Ectodermal cell (in vitro differentiated cells): Measurements from ENCODE around the gene AIFM1.

Source experiments
- H3K27ac ChIP-seq: 2 replicates; pipeline ENCODE4 v1.7.0; 2013; ENCODE audit warnings: mild to moderate bottlenecking, low read depth, low read length; ENCODE audit not compliant: insufficient read depth, poor library complexity, severe bottlenecking
- H3K27me3 ChIP-seq: 2 replicates; pipeline ENCODE4 v1.7.0; 2013; ENCODE audit warnings: mild to moderate bottlenecking, low read length; ENCODE audit not compliant: insufficient read depth, control insufficient read depth, poor library complexity, severe bottlenecking
- H3K36me3 ChIP-seq: one replicate; pipeline ENCODE4 v1.7.0; 2013; ENCODE audit warnings: low read length; ENCODE audit not compliant: control insufficient read depth, insufficient read depth
- H3K4me1 ChIP-seq: one replicate; pipeline ENCODE4 v1.7.0; 2013; ENCODE audit warnings: low read length; ENCODE audit not compliant: control insufficient read depth, insufficient read depth
- H3K4me3 ChIP-seq: 2 replicates; pipeline ENCODE4 v1.7.0; 2013; ENCODE audit warnings: low read depth, low read length, control low read depth; ENCODE audit not compliant: insufficient read depth
- H3K9me3 ChIP-seq: 2 replicates; pipeline ENCODE4 v1.7.0; 2013; ENCODE audit warnings: mild to moderate bottlenecking, low read length, moderate library complexity; ENCODE audit not compliant: control insufficient read depth
- WGBS, 2 experiments: methylation state at CpG; one replicate each; pipeline ENCODE4 v1.1.7; 2013; ENCODE audit warnings: missing lambda C conversion rate in 2 of 2; 5-methylcytosine and 5-hydroxymethylcytosine counted together

AIFM1 gene

DNA sequence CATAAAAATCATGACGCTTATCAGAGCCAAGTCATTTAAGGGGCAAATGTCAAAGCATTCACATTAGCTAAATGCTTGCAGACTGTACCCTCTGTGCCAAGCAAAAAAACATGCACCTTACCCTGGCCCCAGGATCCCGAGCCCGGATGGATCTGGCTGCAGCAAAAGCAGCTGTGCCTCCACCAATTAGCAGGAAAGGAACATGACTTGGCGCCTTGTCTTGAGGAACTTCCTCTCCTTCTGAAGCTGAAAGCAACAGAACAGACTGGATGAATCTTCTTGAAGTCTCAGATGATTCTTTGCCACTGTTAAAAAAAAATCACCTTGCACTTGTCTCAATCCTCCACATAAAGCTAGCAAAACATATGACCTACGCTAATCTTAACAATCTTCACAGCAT is 18.0 kb downstream of the AIFM1 start:
- Histone ChIP-seq H3K36me3 (no peaks in the 10 kb centered on the region), H3K27ac (no peak overlapping the region), H3K9me3 (no peaks in the 10 kb centered on the region), H3K4me1 (no peaks in the 10 kb centered on the region), H3K27me3 (no peaks in the 10 kb centered on the region), H3K4me3 (no peak overlapping the region)
- 93 to 96% methylated on average over 4 to 5 of the region's 5 CpGs for WGBS, 2 experiments

DNA sequence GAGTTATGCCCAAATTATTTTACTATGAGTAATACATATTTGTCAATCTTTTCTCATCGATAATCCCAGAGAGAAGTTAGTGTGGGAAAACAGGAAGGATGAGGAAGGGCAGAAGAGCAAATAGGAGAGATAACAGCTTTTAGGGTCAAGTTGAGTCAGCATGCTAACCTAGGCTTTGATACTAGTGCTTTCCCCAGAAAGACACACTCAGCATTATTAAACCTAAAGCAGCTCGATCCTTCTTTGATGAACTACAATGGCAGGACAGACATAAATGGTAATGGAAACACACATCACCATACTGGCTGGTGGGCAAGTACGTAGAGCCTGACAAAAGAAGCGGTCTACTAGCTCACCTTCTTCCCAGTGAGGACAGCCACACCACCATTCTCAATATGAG is 20.5 kb downstream of the AIFM1 start:
- Histone ChIP-seq H3K36me3 (no peaks in the 10 kb centered on the region), H3K9me3 (no peaks in the 10 kb centered on the region), H3K4me1 (no peaks in the 10 kb centered on the region), H3K27ac (no peak overlapping the region), H3K4me3 (no peak overlapping the region), H3K27me3 (no peaks in the 10 kb centered on the region)
- WGBS, 2 experiments, result 90 to 100% methylated on average over 3 to 4 of the region's 4 CpGs

- H3K9me3 ChIP-seq, result no peaks in the 10 kb centered on the region
- H3K36me3 ChIP-seq, result no peaks in the 10 kb centered on the region
- 88 to 93% methylated on average over 2 of the region's 3 CpGs for WGBS, 2 experiments
- H3K27ac ChIP-seq, result no peak overlapping the region
- no peak overlapping the region for H3K4me3 ChIP-seq
- no peaks in the 10 kb centered on the region for H3K4me1 ChIP-seq
- no peaks in the 10 kb centered on the region for H3K27me3 ChIP-seq
These were observed 21.1 kb downstream of the AIFM1 start for GRCh38 chrX:130144509-130144908.

DNA sequence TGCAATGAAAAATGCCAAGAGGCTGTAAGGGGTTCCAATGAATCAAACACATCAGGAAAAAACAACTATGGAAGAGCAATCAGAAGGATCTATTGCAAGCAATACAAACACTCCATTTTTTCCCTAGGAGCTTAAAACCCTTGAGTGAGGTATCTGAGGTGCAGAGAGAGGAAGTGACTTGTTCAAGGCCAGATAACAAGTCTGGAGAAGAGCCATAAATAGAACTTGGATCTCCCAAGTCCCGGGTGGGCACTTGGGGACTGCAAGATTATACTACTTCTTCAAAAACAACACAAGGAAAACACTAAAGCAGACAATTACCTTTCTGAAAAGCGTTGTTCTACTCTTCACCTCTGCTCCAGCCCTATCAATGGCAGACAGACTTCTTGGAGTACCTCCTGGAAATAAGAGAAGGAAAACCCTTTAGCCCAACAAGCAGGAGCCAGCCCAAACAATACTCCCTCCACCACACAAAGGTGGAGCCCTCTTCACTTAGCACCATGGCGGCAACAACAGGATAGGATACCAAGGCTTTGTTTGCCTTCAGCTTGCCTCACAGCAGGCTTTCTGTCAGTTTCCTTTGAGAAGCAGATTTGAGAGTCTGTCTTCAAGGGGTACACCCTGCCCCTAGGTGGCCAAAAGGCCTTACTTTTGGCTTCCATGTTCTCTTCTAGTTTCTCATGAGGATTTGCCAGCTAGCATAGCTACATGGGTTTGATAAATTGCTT is 26.0 kb downstream of the AIFM1 start:
- WGBS, 2 experiments, result 50 to 55% methylated on average over 3 of the region's 3 CpGs
- Histone ChIP-seq H3K4me1 (no peaks in the 10 kb centered on the region), H3K27ac (no peak overlapping the region)

GRCh38 chrX:130136961-130137360 is 28.7 kb downstream of the AIFM1 start:
- no peaks in the 10 kb centered on the region for H3K4me1 ChIP-seq
- WGBS, 2 experiments, result 89 to 97% methylated on average over 8 of the region's 8 CpGs
- H3K27ac ChIP-seq, result no peak overlapping the region
- no peaks in the 10 kb centered on the region for H3K27me3 ChIP-seq
- H3K36me3 ChIP-seq, result peaks cover 4% of the 10 kb centered on the region
- H3K9me3 ChIP-seq, result no peaks in the 10 kb centered on the region
- H3K4me3 ChIP-seq, result no peak overlapping the region

More for the DNA sequence above, 26.0 kb downstream of the AIFM1 start:
- H3K9me3 ChIP-seq, result no peaks in the 10 kb centered on the region
- H3K27me3 ChIP-seq, result no peaks in the 10 kb centered on the region
- peaks cover 4% of the 10 kb centered on the region for H3K36me3 ChIP-seq
- no peak overlapping the region for H3K4me3 ChIP-seq

DNA sequence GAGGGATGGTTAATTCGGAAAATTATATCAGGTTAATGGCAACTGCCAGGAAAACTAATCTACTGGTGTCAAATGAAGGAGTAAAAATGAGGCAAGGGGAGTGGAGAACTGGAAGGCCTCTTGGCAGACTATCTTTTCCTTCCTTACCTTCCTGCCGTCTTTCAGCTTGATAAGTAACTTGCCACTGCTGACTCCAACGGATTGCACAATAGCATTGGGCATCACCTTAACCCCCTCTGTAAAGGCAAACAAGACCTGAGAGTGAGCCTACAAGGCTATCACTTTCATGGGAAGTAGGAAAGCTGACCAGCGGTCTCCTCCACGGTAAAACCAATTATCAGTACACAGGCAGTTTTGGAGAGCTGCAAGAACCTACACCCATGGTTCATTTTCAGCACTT is 29.1 kb downstream of the AIFM1 start:
- peaks cover 4% of the 10 kb centered on the region for H3K36me3 ChIP-seq
- no peaks in the 10 kb centered on the region for H3K4me1 ChIP-seq
- 93 to 98% methylated on average over 5 of the region's 5 CpGs for WGBS, 2 experiments

GRCh38 chrX:130130990-130131389 is 34.7 kb downstream of the AIFM1 start:
- Histone ChIP-seq H3K27ac (no peak overlapping the region), H3K27me3 (no peaks in the 10 kb centered on the region), H3K4me3 (no peak overlapping the region), H3K36me3 (peaks cover 4% of the 10 kb centered on the region), H3K9me3 (no peaks in the 10 kb centered on the region), H3K4me1 (no peaks in the 10 kb centered on the region)
- 94 to 98% methylated on average over 5 of the region's 5 CpGs for WGBS, 2 experiments

More for the DNA sequence above, 29.1 kb downstream of the AIFM1 start:
- Histone ChIP-seq H3K4me3 (no peak overlapping the region), H3K27ac (no peak overlapping the region), H3K9me3 (no peaks in the 10 kb centered on the region), H3K27me3 (no peaks in the 10 kb centered on the region)

GRCh38 chrX:130125091-130125874 is 40.4 kb downstream of the AIFM1 start:
- H3K4me3 ChIP-seq, result no peak overlapping the region
- H3K36me3 ChIP-seq, result no peaks in the 10 kb centered on the region
- 88 to 90% methylated on average over 11 to 13 of the region's 13 CpGs for WGBS, 2 experiments
- no peak overlapping the region for H3K27ac ChIP-seq
- no peaks in the 10 kb centered on the region for H3K9me3 ChIP-seq
- peaks cover 5% of the 10 kb centered on the region for H3K27me3 ChIP-seq
- H3K4me1 ChIP-seq, result no peaks in the 10 kb centered on the region

DNA sequence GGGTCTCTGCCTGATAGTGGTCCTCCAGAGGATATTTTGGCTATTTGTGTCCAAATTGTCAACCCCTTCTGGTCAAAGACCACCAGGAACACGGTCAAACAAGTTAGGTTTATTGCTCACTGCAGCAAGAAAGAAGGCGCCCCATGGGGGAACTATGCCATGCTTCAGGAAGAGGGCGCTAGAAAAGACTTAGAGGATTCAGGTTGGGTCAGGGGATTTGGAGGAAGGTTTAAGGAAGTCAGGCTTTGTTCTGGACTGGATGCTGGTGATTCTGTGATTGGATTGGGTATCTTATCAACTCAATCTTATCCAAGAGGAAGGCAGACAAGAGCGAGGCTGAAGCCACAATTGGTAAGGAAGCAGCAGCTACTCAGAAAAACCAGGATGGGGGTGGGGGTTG is 41.1 kb downstream of the AIFM1 start:
- no peaks in the 10 kb centered on the region for H3K36me3 ChIP-seq
- H3K4me1 ChIP-seq, result no peaks in the 10 kb centered on the region
- peaks cover 6% of the 10 kb centered on the region for H3K27me3 ChIP-seq
- WGBS, 2 experiments, result 90% methylated on average over 4 of the region's 4 CpGs
- H3K9me3 ChIP-seq, result no peaks in the 10 kb centered on the region
- no peak overlapping the region for H3K4me3 ChIP-seq
- H3K27ac ChIP-seq, result no peak overlapping the region

GRCh38 chrX:130121505-130121800 is 44.2 kb downstream of the AIFM1 start:
- 54 to 61% methylated on average over 13 of the region's 13 CpGs for WGBS, 2 experiments
- no peak overlapping the region for H3K27ac ChIP-seq

More at GRCh38 chrX:130121505-130121800, 44.2 kb downstream of the AIFM1 start:
- Histone ChIP-seq H3K4me3 (no peak overlapping the region), H3K27me3 (peaks cover 15% of the 10 kb centered on the region), H3K9me3 (no peaks in the 10 kb centered on the region), H3K36me3 (no peaks in the 10 kb centered on the region), H3K4me1 (no peaks in the 10 kb centered on the region)
